Right ventricle myocardium inferior (tissue), 1 donor: Measurements from ENCODE around the gene CFAP20DC. TPM values are rescaled to one million over a fixed set of nuclear protein-coding genes. Genes with fewer than 3 reads are reported as not detected.
A peak's percentile ranks its signal among the peaks of the same experiment; 100 is the strongest.
"Not testable (repeated sequence)": the region's sequence is repeated elsewhere in the genome, so short reads cannot be mapped to it uniquely, and the experiment has no call there.

Experiments used
- ATAC-seq: fragments of 200-7000 bp; cut with Tn5 transposase; one replicate; pipeline ENCODE4 v1.9.1; 2020; ENCODE audit warnings: mild to moderate bottlenecking, moderate library complexity
- DNase-seq: peaks from one replicate; pipeline ENCODE4 v3.0.0; 2021; ENCODE audit errors: missing footprints
- intact Hi-C: fragments of 100-400 bp; cut with DNase I; formaldehyde crosslinking; loops from one replicate; pipeline ENCODE4 v1.11.0; 2022
- long read RNA-seq: library from polyadenylated mRNA; unstranded; transcript quantifications from one replicate; pipeline ENCODE4 v2.0.0, GENCODE V29; 2021
- total RNA-seq: library from RNA; stranded (reverse); fragmentation: NEBNext Ultra II Directional; extraction: Animal tissue kit (Norgen Biotek cat#: 25700); gene quantifications from one replicate; pipeline ENCODE4 v1.2.1, GENCODE V29; 2021
- donor health status: DM: no; HTN: yes; CAD: no; lungs with severe emphysema.

Gene CFAP20DC
- total RNA-seq = 0.22 TPM
- long read RNA-seq = 0 reads

DNA sequence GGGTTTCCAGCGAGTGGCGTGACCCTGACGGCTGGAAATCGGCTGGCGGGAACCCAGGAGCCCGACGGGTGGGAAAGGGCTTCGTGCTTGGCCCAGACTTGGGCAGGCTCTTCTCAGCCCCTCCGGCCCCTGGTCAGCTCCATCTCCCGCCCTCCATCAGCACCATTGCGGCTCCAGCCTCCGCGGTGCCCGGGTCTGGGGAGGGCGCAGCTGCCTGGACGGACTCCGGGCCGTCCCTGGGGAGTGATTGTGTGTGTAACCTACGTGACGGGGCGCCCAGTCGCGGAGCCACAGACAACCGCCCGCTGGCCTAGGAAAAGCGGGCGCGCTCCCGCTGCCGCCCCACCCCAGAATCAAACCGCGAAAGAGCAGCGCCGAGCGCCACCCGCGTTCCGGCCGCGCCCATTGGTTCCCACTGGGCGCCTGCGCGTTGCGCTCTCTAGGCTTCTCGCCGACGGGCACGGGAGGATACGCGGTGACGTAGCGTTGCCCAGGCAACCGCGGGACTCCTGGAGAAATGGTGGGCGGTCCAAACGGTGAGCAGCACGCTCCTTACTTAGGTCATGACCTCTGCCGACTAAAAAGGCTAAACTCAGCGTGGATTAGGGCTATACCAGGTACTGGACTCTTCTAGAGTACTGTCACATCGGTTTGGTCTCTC is at the start of gene CFAP20DC:
Gene CFAP20DC (minus strand): TSS at position 355 of the 661 bp plus-strand sequence. CDS start 394 bp downstream, outside the sequence.
- ATAC-seq = peak; percentile 98
- DNase-seq = peak; percentile 95
- intact Hi-C loops = loop anchor here (5.0 to 10.0 kb wide), 2 partner anchors 225 to 408 kb away; no protein-coding TSS in a partner anchor

DNA sequence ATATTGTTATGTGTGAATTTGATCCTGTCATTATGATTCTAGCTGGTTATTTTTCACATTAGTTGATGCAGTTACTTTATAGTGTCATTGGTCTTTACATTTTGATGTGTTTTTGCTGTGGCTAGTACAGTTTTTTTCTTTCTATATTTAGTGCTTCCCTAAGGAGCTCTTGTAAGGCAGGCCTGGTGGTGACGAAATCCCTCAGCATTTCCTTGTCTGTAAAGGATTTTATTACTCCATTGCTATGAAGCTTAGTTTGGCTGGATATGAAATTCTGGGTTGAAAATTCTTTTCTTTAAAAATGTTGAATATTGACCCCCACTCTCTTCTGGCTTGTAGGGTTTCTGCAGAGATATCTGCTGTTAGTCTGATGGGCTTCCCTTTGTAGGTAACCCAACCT is 48.7 kb upstream of the CFAP20DC start:
- ATAC-seq, intact Hi-C loops, DNase-seq: not testable (repeated sequence)

DNA sequence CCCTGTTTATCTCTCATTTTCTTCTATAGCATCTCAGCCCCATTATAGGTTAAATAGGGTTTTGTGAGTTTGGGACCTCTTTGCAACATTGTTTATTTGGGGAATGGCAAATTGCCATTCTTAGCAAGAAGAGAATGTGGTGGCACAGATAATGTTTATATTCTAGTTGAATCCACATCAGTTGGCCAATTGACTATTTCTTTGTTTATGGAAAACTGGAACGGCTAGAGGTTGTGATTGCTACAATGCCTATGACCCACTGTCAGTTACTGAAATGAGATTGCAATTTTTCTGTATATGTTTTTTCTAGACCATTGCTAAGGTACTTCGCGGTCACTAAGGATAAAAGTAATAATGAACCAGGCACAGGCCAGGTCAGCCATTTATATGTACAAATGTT is 44.6 kb upstream of the CFAP20DC start:
- DNase-seq (no peak), ATAC-seq (no peak)
- intact Hi-C loops = no loop called here

DNA sequence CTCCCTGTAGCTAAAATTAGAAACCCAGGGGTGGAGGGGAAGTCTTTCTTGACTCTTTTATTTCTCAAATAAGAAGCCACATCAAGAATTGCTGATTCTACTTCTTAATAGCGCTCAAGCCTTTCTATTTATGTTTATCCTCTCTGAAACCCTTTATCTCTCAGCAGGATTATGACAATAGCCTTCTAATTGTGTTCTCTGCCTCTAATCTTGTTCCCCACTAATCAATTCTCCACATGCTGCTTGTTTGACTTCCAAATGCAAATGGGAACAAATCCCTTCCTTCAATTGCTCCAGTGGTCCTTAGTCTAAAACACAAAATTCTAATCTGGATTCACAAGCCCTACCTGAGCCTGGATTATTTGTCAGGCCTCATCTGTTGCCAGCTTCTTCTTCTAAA is 43.7 kb upstream of the CFAP20DC start:
- DNase-seq = no peak
- intact Hi-C loops = no loop called here
- no peak for ATAC-seq

DNA sequence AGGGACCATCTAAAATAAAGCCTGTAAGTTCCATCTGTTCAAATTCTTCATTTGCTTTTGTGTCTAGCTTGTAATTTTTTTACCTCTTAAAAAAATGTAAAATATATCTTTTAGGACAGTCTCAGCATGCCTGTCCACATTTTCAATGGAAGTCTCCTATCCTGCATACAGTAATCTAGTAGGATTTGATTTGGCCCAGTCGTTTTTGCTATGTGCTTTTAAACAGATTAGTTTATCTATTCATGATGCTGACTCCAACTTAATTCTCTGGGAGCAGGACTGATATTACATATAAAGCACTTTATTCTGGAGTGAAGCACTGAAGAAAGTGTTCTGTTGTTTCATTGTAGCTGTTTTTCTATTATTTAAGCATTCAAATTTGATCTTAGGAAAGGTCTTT is 38.9 kb upstream of the CFAP20DC start:
- no peak for DNase-seq
- intact Hi-C loops = no loop called here
- ATAC-seq = no peak

DNA sequence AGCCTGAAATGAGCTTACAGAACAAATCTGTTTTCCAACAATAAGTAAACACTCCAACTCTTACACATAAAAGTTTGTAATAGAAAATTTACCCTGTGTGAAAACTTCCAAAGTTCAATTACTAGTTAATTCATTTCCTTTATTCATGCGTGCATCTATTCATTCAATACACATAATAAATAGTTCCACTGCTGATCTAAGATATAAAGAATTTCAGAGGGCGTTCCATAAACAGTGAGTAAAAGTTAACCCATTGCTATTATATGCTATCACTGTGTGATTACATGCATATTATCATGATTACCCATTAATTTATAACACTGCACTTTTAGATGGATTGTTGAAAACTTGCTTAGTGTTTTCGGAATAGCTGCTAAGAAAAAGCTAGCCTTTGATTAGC is 36.2 kb upstream of the CFAP20DC start:
- ATAC-seq = no peak
- no peak for DNase-seq

DNA sequence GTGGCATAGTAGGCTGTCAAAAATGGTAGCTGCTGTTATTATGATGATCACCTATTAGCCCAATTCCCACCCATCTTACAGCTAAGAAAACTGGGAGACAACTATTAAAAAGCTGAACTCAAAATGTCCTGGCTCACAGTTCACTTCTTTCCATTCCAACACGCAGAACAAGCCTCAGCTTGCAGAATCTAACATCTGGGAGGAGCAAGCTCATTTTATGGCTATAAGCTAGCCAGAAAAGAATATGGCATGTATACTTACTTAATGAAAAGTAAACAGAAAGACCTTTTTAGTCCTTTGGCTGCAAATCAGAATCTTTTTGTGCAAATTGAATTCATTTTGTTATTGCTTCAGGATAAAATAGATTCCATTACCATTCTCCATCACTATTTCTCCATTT is 34.8 kb upstream of the CFAP20DC start:
- intact Hi-C loops = no loop called here
- ATAC-seq (no peak), DNase-seq (no peak)

More for the DNA sequence above, 36.2 kb upstream of the CFAP20DC start:
- intact Hi-C loops = no loop called here

DNA sequence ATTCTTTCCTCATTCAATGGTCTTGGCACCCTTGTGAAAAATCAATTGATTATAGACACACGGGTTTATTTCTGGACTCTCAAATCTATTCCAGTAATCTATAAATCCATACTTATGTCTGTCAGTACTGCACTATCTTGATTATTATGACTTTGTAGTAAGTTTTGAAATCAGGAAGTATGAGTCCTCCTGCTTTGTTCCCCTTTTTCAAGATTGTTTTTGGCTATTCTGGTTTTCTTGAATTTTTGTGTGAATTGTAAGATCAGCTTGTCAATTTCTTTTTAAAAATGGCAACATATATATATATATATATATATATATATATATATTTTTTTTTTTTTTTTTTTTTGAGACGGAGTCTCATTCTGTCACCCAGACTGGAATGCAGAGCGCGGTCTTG is 32.3 kb upstream of the CFAP20DC start:
- no peak for ATAC-seq

DNA sequence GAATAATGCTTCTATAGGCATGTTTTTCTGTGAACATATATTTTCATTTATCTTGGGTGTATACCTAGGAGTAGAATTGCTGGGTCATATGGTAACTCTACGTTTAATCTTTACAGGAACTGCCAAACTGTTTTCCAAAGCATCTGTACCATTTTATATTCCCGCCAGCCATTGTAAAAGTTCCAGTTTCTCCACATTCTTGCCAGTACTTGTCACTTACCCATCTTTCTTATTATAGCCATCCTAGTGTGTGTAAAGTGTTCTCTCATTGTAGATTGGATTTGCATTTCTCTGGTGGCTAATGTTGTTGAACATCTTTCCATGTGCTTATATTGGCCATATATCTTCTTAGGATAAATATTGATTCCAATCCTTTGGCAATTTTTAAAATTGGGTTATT is 31.2 kb upstream of the CFAP20DC start:
- ATAC-seq = no peak
- intact Hi-C loops = no loop called here
- DNase-seq = no peak

More for the DNA sequence above, 32.3 kb upstream of the CFAP20DC start:
- no peak for DNase-seq
- intact Hi-C loops = no loop called here

DNA sequence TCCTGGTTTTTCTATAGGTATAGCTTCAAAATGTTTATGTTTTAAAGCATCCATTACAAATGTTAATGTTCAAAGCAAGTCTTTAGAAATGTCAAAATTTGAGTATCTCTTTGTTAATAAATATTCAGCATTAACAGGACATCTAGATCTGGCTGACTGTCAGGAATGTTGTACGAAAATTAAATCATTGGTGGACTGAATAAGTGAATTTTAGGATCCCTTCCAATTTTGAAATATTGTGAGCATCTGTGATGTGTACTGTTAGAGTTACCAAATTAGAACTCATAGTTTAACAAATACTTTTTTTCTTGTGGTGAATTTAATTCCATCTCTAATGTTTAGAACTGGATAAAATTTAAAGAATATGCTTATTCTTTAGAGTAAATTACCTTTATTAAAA is 30.1 kb upstream of the CFAP20DC start:
- ATAC-seq (no peak), DNase-seq (no peak)
- intact Hi-C loops = no loop called here

DNA sequence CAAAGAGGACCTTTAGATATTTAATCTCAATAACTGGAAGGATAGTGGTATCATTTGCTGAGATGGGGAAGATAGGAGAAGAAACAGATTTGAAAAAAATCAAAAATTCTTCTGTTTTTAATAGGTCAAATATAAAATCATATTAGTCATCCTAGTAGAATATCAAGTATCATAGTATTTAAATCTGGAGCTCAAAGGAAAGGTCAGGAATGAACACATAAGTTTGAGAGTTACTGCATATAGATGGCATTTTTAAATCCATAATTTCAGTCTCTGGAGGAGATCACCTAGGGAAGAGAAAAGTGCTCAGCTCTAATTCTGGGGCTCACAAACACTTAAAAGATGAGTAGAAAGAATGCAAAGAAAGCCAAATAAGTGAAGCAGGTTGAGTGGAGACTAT is 24.9 kb upstream of the CFAP20DC start:
- no peak for DNase-seq
- ATAC-seq = no peak
- intact Hi-C loops = no loop called here

DNA sequence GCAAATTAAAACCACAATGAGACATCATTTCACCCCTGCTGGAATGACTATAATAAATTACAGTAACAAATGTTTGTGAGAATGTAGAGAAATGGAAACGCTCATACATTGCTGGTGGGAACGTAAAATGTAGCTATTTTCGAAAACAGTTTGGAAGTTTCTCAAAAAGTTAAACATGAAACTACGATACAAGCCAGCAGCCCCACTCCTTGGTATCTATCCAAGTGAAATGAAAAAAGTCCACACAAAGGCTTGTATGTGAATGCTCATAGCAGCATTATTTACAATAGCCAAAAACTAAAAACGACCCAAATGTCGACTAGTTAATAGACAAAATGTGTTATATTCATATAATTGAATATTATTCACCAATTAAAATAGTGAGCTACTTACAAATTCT is 22.9 kb upstream of the CFAP20DC start:
- DNase-seq = no peak
- intact Hi-C loops = no loop called here
- no peak for ATAC-seq

DNA sequence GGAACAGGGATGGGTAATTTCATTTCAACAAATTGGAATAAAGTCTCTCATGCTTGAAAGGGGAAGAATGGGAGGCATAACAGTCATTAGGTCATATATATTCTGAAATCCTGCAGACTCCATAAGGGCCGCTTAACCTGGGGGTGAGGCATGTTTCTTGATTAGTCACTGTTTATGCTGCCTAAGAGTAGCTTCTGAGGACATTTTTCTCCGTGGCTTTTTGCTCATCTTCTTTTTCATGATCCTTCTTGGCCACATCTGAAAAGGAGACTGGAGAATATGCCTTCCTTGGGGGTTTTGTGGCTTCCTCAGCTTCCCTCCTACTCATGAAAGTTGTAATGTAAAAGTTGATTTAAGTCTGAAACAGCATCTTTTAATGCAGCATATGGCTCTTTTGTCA is 20.0 kb upstream of the CFAP20DC start:
- ATAC-seq (no peak), DNase-seq (no peak)
- intact Hi-C loops = no loop called here

DNA sequence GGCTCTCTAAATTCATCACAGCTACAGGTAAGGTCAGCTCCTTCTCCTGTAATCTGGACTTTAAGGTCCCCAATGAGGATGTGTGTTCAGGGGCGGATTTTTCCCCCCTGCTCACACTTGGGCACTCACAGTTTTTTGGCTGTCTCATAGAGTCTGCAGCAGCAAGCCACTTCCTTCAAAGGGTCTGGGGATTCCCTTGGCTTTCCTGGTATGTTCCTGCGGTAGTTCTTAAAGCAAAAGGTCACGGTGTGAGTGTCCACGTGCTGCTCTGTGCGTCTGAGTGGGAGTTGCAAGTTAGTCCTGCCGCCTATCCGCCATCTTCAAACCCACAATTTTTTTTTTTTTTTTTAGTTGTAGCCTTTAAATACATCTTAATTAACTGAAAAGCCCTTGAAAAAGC is 15.4 kb upstream of the CFAP20DC start:
- intact Hi-C loops = no loop called here
- ATAC-seq (no peak), DNase-seq (no peak)

DNA sequence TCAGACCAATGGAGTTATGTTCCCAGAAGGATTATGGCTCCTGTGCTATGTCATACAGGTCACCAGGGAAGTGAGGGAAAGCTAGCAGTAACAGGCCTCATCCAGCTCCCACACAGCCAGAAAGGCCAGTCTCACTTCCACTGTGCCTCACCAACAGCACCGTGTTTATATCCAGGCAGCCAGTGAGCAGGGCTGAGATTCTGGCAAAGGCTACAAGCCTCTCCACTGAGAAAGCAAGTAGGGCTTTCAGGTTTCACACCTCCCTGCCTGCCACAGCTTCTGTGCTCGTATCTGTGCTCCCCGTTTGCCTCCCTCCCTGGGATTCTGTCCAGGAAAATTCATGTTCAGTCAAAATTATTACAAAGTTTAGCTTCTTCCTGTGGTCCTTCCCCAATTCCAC is 14.9 kb upstream of the CFAP20DC start:
- intact Hi-C loops = no loop called here
- DNase-seq (no peak), ATAC-seq (no peak)

DNA sequence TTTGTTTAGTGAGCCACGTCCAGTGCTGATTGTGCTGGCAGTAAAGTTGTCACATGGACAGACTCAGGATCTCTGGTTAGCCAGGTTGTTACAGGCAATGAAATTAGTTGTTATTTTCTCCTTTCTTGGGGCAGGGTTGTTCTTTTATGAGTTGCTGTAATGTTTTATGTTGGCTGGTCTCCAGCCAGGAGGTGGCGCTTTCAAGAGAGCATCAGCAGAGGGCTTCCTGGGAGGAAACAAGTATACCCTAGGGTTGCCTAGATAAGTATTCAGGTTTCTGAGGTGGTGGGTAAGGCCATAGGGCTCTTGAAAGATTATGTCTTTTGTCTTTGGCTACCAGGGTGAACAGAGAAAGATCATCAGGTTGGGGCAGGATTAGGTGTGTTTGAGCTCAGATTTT is 14.5 kb upstream of the CFAP20DC start:
- DNase-seq = no peak
- intact Hi-C loops = no loop called here
- no peak for ATAC-seq

DNA sequence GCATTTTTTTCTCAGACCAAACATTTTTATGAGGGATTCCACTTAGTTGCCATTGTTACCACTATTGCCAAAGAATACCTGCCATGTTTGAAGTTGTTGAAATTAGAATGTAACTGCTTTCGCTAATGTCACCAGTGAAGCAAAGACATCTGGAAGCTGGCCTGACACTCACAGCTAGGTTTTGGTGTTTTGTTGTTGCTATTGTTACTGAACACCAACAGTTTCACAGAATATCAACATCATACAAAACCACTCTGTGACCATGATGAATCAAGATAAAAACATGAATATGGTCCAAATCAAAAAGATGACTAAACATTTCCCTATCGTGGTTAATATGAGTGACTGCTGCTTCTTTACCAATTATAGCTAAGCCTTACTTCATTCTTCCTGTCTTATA is 6.9 kb upstream of the CFAP20DC start:
- intact Hi-C loops = loop anchor here (10.0 kb wide), 1 partner anchor 232 kb away; no protein-coding TSS in a partner anchor
- no peak for DNase-seq
- no peak for ATAC-seq

DNA sequence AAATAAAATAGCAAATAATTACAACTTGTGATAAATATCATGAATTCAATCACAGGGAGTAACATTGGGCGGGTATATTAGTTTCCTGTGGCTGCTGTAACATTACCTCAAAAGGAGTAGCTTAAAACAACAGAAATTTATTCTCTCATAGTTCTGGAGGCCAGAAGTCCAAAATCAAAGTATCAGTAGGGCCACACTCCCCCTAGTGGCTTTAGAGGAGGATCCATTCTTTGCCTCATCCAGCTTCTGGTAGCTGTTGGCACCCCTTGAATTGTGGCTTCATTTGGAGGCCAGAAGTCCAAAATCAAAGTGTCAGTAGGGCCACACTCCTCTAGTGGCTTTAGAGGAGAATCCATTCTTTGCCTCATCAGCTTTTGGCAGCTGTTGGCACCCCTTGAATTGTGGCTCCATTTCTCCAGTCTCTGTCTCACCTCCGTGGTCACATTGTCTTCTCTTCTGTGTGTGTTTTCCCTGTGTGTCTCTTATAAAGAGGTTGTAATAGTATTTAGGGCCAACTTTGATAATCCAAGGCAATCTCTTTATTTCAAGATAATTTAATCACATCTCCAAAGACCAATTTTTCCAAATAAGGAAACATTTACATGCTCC is 3.1 kb upstream of the CFAP20DC start:
- DNase-seq (no peak), ATAC-seq (no peak)
- intact Hi-C loops = loop anchor here (5.0 to 10.0 kb wide), 2 partner anchors 228 to 411 kb away; no protein-coding TSS in a partner anchor

DNA sequence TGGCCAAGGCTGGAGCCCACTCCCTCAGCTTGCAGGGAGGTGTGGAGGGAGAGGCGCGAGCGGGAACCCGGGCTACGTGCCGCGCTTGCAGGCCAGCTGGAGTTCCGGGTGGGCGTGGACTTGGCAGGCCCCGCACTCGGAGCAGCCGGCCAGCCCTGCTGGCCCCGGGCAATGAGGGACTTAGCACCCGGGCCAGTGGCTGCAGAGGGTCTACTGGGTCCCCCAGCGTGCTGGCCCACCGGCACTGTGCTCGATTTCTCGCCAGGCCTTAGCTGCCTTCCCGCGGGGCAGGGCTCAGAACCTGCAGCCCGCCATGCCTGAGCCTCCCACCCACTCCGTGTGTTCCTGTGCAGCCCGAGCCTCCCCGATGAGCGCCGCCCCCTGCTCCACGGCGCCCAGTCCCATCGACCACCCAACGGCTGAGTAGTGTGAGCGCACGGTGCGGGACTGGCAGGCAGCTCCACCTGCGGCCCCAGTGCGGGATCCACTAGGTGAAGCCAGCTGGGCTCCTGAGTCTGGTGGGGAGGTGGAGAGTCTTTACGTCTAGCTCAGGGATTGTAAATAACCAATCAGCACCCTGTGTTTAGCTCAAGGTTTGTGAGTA is 1.1 kb upstream of the CFAP20DC start:
- intact Hi-C loops = loop anchor here (5.0 to 10.0 kb wide), 2 partner anchors 226 to 409 kb away; no protein-coding TSS in a partner anchor
- not testable (repeated sequence) for ATAC-seq, DNase-seq

DNA sequence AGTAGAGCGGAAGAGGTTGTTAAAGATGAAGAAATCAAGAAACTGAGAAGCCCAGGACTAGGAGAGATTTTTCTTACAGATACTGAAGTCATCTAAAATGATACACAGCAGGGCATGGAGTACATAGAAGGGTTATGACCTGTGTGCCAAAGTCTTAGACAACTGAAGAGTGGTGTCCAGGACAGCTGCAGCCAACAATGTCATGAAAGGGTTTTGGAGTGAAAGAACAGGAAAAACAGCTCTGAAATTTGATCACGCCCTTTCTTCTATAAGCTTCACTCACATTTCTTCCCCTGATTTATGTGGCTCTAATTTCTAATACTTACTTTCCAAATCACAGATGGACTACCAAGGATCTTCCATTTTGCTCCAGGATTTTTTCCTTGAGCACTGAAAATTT is 3.0 kb downstream of the CFAP20DC start:
- intact Hi-C loops = no loop called here

More for the DNA sequence above, 3.0 kb downstream of the CFAP20DC start:
- DNase-seq (no peak), ATAC-seq (no peak)
